ENCODE results near the gene SMIM15. TPM values are rescaled to one million over a fixed set of nuclear protein-coding genes. Genes with fewer than 3 reads are reported as not detected.

The SMIM15 gene
- total and polyA plus RNA-seq, 10 of the 15 experiments (the other 5 are each of a cell fraction or from before 2014, with no cell fraction given), result 13.8 to 83.3 (median 53.9) TPM

- in situ Hi-C loops (cut with MboI), result no loop called here
- H3K79me2 ChIP-seq (ENCODE audit: control insufficient read depth, insufficient read depth, low read length), result no peaks in the 10 kb centered on the region
- RAD21 ChIA-PET (ENCODE audit: unreplicated experiment), result no interaction called here
Observed at GRCh38 chr5:61137835-61138234, 24.4 kb downstream of the SMIM15 start.

More at GRCh38 chr5:61137835-61138234, 24.4 kb downstream of the SMIM15 start:
- no peak overlapping the region for H3K9ac ChIP-seq (ENCODE audit: control insufficient read depth, insufficient read depth, low read length)
- intact Hi-C loops (cut with micrococcal nuclease; ENCODE audit: unreplicated experiment), result no loop called here
- FAIRE-seq (no peak), ATAC-seq (no peak), DNase-seq (ENCODE audit: low read depth, low spot score) (no peak)
- no peaks in the 10 kb centered on the region; a peak in 1 of 4 replicates for H3K36me3 ChIP-seq (ENCODE audit: control insufficient read depth in 2 of 2, insufficient read depth in 2 of 2, low read length in 1 of 2)
- ChIA-PET POLR2A (interaction anchor here (1.2 kb wide), 1 partner anchor 86 kb away, joined by 3 read pairs; no protein-coding TSS in a partner anchor), SMC1A (ENCODE audit: uncharacterized antibody, unreplicated experiment) (interaction anchor here (1.2 kb wide), 1 partner anchor 520 kb away, joined by 3 read pairs; no protein-coding TSS in a partner anchor), CTCF (interaction anchor here (0.8 to 2.9 kb wide), 2 partner anchors 9 to 176 kb away, joined by 3 to 9 read pairs; no protein-coding TSS in a partner anchor)
- H2AFZ ChIP-seq (ENCODE audit: control insufficient read depth, low read depth, low read length), result no peak overlapping the region
- H3K4me1 ChIP-seq (ENCODE audit: control insufficient read depth, insufficient read depth, low read length), result no peaks in the 10 kb centered on the region
- 36% methylated on average over 1 of the region's 1 CpG for WGBS (ENCODE audit: insufficient coverage, insufficient replicate concordance, low lambda C conversion rate, missing lambda C conversion rate)
- no peak overlapping the region for H3K4me2 ChIP-seq (ENCODE audit: control insufficient read depth, insufficient read depth)
- no peaks in the 10 kb centered on the region for H4K20me1 ChIP-seq (ENCODE audit: control insufficient read depth, insufficient read depth)
- H3K27me3 ChIP-seq (replicated peaks in 1 of 2; ENCODE audit: control insufficient read depth in 2 of 2, insufficient read depth in 2 of 2, low read length in 1 of 2), result no peaks in the 10 kb centered on the region
- TF ChIP-seq EZH2 (IDR thresholded peaks at IDR 0.05; ENCODE audit: borderline replicate concordance, control insufficient read depth, low read depth, low read length), result no peak
- no peak for TF ChIP-seq SMAD5 (IDR thresholded peaks at IDR 0.05; ENCODE audit: low read depth)
- no peak for TF ChIP-seq ZNF24 (IDR thresholded peaks at IDR 0.05)
- no peak for TF ChIP-seq CEBPB (IDR thresholded peaks at IDR 0.05; ENCODE audit: borderline replicate concordance in 1 of 2, low read depth in 2 of 2, low read length in 2 of 2)
- TF ChIP-seq ZBTB4 (CRISPR knock-in tag; IDR thresholded peaks at IDR 0.05), result no peak
- no peak for TF ChIP-seq BCL3 (IDR thresholded peaks at IDR 0.05; ENCODE audit: borderline replicate concordance, insufficient read depth, low read depth, low read length, poor library complexity, severe bottlenecking)
- no peak for TF ChIP-seq TAF1 (IDR thresholded peaks at IDR 0.05; ENCODE audit: borderline replicate concordance, low read depth, low read length)
- TF ChIP-seq HSF1 (IDR thresholded peaks at IDR 0.05; ENCODE audit: low read depth, low read length), result no peak
- BruUV-seq (replicated peaks), result no TSS peak
- H3K9me3 ChIP-seq (replicated peaks; ENCODE audit: control insufficient read depth, insufficient read depth, low read length), result no peaks in the 10 kb centered on the region
- H3K27ac ChIP-seq (ENCODE audit: control insufficient read depth, insufficient read depth), result no peak overlapping the region
- H3K4me3 ChIP-seq, result no peak overlapping the region

All from GM12878 (cell line).